ENCODE data around the gene ITPR3.

The ITPR3 gene

DNA sequence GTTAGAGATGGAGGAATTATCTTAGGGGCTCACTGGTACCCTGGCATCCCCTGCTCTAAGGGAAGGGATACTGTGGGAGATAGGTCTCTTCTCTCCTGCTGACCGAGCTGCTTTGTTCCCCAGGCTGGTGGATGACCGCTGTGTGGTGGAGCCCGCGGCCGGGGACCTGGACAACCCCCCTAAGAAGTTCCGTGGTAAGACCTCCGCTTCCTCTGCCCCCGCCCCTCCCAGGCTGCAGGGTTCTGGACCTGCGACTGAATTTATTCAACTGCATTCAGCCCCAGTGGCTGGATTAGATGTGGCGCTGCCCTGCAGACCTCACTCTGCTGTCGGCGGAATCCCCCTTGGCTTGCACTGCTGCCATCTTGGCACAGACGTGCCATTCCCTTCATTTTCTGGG is 19.2 kb downstream of the ITPR3 start:
- no peak for DNase-seq

GRCh38 chr6:33641144-33641543 is 20.0 kb downstream of the ITPR3 start:
- no peak for DNase-seq

DNA sequence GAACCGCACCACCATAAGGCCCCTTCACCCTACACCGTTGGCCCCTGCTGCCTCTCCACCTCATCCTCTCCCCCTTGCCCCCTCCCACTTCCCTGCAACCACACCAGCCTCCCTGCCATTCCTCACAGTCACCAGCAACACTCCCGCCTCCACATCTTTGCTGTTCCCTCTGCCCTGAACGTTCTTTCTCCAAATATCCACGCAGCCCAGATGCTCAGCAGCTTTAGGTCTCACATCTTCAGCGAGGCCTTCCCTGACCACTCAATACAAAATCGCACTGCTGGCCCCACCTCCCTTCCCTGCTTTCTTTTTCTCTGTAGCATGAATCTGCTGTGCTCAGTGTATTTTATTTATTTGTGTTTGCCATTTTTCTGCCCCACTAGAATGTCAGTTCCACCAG is 20.5 kb downstream of the ITPR3 start:
- DNase-seq = no peak

GRCh38 chr6:33642897-33643296 is 21.8 kb downstream of the ITPR3 start:
- DNase-seq = no peak

- DNase-seq = no peak
Measured at GRCh38 chr6:33651403-33651802, 30.3 kb downstream of the ITPR3 start.

DNA sequence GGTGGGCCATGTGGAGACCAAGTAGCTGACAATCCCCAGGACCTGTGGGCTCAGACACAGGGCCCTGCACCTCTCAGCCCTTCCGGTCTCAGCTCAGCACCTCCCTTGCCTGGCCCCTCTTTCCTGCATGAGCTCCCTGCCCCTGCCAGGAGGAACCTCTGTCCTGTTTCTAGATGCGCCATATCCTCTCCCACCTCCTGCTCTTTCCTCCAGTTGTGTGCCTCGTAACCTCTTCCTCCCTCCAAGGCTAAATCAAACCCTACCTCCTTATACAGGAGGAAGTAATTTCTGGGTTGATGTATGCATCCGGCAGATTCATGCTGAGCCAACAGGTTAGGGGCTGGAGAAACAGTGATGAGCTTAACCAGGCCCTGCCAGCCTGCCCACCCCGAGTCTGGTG is 30.9 kb downstream of the ITPR3 start:
- no peak for DNase-seq

GRCh38 chr6:33654831-33655554 is 33.9 kb downstream of the ITPR3 start:
- no peak for DNase-seq

DNA sequence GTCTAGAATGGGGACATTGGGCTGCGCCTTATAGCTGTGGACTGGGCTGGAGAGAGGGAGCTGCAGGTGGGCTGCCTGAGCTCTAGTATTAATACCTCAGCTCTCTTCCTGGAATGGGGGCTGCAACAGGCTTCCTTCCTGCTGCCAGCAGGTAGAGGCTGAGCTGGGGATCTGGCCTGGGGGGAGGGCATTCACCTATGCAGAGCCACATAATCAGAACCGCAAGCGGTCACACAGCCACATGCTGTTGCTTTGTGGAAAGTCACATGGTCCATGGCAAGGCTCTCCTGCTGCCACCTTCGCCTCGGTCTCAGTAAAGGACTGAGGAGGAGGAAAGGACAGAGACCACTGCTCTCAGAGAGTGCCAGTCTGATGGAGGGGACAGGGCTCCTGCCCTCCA is 35.7 kb downstream of the ITPR3 start:
- DNase-seq = no peak

DNA sequence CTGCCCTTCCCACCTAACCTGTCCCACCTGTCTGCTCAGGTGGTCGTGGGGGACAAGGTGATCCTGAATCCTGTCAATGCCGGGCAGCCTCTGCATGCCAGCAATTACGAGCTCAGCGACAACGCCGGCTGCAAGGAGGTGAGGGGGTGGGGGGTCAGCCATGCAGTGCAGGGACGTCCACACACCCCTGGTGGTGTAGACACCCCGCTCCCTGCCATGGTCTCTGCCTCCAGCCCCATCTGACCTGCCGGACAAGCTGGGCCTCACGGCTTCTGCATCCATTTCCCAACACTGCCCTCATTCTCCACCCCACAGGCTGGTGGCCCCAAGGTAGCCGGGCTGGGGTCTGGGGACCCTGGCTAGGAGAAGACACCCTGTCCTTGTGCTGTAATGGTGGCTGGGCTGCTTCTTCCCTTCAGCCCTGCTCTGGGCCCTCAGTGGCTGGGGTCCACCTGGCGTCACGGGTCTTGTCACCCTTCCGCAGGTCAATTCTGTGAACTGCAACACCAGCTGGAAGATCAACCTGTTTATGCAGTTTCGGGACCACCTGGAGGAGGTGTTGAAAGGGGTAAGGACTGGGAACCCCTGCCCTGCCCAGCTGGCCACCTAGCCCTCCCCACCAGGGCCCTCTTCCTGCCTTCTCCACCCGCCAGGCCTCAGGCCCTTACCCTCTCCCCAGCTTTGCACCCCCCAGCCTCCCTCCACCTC is 38.0 kb downstream of the ITPR3 start:
- DNase-seq = no peak

GRCh38 chr6:33659986-33660385 is 38.9 kb downstream of the ITPR3 start:
- DNase-seq = no peak

DNA sequence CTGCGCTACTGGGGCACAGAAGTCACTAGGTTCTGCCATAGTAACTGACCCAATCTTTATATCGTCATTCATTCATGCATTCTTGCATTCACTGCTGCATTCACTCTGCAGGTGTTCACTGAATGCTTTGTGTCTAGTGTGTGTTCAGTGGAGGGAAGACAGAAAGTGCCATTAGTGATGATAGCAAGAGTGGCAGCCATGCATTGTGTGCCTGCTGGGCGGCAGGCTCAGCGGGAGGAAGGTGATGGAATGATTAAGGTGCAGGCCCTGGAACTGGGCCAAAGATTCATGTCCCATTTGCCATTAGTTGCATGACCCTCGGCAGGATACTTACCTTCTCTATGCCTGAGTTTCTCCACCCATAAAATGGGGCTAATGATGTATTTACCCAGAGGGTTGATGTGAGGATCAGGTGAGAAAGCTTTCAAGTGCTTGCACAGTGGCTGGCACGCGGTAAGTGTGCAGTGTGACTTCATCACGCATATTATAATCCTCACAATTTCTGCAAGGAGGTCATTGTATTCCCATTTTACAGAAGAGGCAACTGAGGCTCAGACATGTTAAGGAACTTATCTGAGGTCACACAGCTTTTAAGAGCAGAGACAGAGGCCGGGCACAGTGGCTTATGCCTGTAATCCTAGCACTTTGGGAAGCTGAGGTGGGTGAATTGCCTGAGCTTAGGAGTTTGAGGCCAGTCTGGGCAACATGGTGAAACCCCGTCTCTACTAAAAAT is 40.1 kb downstream of the ITPR3 start:
- no peak for DNase-seq

GRCh38 chr6:33662318-33662717 is 41.2 kb downstream of the ITPR3 start:
- no peak for DNase-seq

- DNase-seq = no peak
Measured at GRCh38 chr6:33663028-33663427, 41.9 kb downstream of the ITPR3 start.

GRCh38 chr6:33663727-33664449 is 42.8 kb downstream of the ITPR3 start:
- DNase-seq = no peak

DNA sequence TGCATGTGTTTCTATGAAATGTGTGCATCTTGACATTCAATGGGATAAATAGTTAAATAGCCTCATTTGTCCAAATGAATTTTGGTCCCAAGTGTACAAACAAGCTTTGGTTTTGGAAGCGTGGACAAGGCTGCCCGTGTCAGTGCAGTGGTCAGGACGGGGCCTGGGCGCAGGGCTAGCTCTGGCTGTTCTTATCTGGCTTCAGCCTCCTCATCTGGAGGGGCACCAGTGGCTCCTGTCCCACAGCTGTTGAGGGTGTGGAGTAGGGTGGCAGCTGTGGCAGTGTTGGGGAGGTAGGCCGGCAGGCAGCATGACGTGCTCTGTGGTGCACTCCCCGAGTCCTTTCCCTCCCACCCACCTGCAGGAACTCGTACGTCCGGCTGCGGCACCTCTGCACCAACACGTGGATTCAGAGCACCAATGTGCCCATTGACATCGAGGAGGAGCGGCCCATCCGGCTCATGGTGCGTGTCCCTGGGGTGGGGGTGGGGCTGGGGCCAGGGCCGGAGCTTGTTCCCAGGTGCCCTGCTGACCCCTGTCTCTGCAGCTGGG is 43.5 kb downstream of the ITPR3 start:
- no peak for DNase-seq

- no peak for DNase-seq
Measured at GRCh38 chr6:33665957-33666356, 44.8 kb downstream of the ITPR3 start.

DNA sequence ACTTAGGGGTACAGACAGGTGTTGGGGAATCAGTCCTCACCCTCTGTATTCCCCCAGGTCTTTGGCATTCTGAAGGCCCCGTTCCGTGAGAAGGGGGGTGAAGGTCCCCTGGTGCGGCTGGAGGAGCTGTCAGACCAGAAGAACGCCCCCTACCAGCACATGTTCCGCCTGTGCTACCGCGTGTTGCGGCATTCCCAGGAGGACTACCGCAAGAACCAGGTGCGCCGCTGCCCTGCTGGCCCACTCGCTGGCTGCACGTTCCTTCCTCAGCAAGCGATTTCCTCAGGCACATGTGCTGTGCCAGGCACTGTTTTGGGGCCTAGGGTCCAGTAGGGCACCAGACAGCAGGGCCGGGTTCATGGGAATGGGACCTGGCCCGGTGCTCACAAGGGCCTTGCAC is 46.0 kb downstream of the ITPR3 start:
- DNase-seq = no peak

DNA sequence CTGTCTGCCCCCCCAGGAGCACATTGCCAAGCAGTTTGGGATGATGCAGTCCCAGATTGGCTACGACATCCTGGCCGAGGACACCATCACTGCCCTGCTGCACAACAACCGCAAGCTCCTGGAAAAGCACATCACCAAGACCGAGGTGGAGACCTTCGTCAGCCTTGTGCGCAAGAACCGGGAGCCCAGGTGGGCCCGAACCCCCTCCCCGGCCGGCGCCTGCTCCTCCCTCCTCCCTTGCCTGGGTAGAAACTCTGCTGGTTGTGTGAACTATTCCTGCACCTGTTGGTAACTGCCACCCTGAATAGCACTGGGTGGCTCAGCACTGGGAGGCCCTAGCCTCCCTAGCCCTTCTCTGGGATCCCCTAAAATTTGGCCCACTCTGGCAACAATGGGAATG is 46.7 kb downstream of the ITPR3 start:
- no peak for DNase-seq

GRCh38 chr6:33668328-33668727 is 47.2 kb downstream of the ITPR3 start:
- no peak for DNase-seq

- DNase-seq = peak; percentile 59
Measured at GRCh38 chr6:33668914-33669313, 47.8 kb downstream of the ITPR3 start.

DNA sequence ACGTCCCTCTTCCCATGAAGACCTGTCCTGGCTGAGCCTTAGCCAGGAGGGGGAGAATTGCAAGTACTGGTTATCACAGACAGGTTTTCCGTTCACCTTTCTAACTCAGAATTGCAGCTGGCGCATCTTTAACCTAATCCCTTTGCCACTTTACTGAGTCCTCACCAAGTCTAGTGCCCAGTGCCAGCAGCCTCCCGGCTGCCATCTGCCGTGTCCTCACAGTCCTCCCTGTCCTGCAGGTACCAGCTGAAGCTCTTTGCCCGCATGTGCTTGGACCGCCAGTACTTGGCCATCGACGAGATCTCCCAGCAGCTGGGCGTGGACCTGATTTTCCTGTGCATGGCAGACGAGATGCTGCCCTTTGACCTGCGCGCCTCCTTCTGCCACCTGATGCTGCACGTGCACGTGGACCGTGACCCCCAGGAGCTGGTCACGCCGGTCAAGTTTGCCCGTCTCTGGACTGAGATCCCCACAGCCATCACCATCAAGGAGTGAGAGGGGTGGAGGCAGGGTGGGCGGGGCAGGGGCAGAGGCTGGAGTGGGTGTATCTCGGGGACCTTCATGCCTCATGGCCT is 49.1 kb downstream of the ITPR3 start:
- DNase-seq = no peak

DNA sequence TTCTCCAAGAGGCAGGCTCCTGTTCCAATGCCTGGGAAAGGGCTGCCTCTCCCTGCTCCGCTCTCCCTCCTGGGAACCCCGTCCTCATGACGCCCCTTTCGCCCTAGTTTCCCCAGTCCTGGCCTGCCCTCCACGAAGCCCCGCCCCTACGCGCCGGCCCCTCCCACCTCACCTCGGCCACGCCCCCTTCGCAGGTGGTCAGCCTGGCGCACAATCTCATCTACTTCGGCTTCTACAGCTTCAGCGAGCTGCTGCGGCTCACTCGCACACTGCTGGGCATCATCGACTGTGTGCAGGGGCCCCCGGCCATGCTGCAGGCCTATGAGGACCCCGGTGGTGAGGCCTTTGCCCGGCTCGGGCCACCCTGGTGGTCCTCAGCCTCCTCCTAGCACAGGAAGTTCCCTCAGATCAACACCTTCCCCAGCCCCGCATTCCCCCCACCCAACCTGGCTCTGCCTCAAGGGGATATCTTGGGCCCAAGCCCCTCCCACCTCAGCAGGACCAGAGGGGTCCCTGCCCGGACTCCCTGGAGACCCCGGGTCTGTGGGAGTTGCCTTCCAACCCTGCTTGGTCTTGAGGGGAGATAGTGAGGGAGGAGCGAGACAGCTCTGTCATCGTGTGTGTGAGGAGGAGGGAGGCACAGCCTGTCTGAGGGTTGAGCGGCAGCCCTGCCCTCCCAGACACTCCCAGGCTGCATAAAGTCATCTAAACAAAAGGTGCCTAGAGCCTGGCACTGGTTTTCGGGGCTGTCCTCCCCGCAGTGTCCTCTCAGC is 50.0 kb downstream of the ITPR3 start:
- no peak for DNase-seq
